Smooth muscle cell (in vitro differentiated cells): Measurements from ENCODE around the gene CYTH1. TPM values are rescaled to one million over a fixed set of nuclear protein-coding genes. Genes with fewer than 3 reads are reported as not detected.

Experiments used
- DNase-seq: peaks from one replicate; lab custom pipeline; 2025; ENCODE audit not compliant: unreplicated experiment; lab: John Stamatoyannopoulos, UW
- H2AFZ ChIP-seq: fragments of 200-600 bp; sonication (generic); 2 replicates; pipeline ENCODE4 v1.6.0; 2016; ENCODE audit warnings: antibody characterized with exemption, low read depth, mild to moderate bottlenecking
- H3F3A ChIP-seq: fragments of 200-600 bp; sonication (generic); 2 replicates; pipeline ENCODE4 v1.6.0; 2017; ENCODE audit warnings: antibody characterized with exemption, low read depth
- H3K27ac ChIP-seq: fragments of 200-600 bp; sonication (generic); 2 replicates; pipeline ENCODE4 v1.5.1; 2016; ENCODE audit warnings: low read depth, mild to moderate bottlenecking
- H3K27me3 ChIP-seq: fragments of 200-600 bp; sonication (generic); 2 replicates; pipeline ENCODE4 v1.6.1; 2016; ENCODE audit warnings: low read depth, mild to moderate bottlenecking
- H3K36me3 ChIP-seq: fragments of 200-600 bp; sonication (generic); 2 replicates; pipeline ENCODE4 v1.5.1; 2016; ENCODE audit warnings: low read depth
- H3K4me1 ChIP-seq: fragments of 200-600 bp; sonication (generic); 2 replicates; pipeline ENCODE4 v1.5.1; 2016; ENCODE audit warnings: low read depth
- H3K4me2 ChIP-seq: fragments of 200-600 bp; sonication (generic); 2 replicates; pipeline ENCODE4 v1.6.0; 2016; ENCODE audit warnings: mild to moderate bottlenecking
- H3K4me3 ChIP-seq: fragments of 200-600 bp; sonication (generic); 2 replicates; pipeline ENCODE4 v1.5.1; 2016; ENCODE audit warnings: mild to moderate bottlenecking
- H3K79me2 ChIP-seq: fragments of 200-600 bp; sonication (generic); 2 replicates; pipeline ENCODE4 v1.6.0; 2016; ENCODE audit warnings: low read depth, mild to moderate bottlenecking
- H3K9ac ChIP-seq: fragments of 200-600 bp; sonication (generic); 2 replicates; pipeline ENCODE4 v1.6.0; 2016; ENCODE audit warnings: low read depth
- H3K9me3 ChIP-seq: fragments of 200-600 bp; sonication (generic); replicated peaks from 2 replicates; pipeline ENCODE4 v1.5.1; 2016; ENCODE audit warnings: low read depth
- H4K20me1 ChIP-seq: fragments of 200-600 bp; sonication (generic); 2 replicates; pipeline ENCODE4 v1.6.0; 2016; ENCODE audit warnings: low read depth
- WGBS: methylation state at CpG from one replicate; pipeline ENCODE4 v1.1.7; 2016; ENCODE audit warnings: low lambda C conversion rate; 5-methylcytosine and 5-hydroxymethylcytosine counted together
- polyA plus RNA-seq: library from polyadenylated mRNA; unstranded; fragments of >200 nt; fragmentation: Nextera tagmentation; extraction: Ambion mirVana; gene quantifications from 2 replicates; pipeline ENCODE4 v1.2.1, GENCODE V29; 2016
- total RNA-seq: library from RNA; depleted of rRNA; stranded (reverse); fragments of >200 nt; gene quantifications from 2 replicates; pipeline ENCODE4 v1.2.3, GENCODE V29; 2014
- TF ChIP-seq, protein P1 (sequence below): fragments of 200-600 bp; sonication (generic); IDR thresholded peaks from 2 replicates; pipeline ENCODE4 v1.5.1; 2017; ENCODE audit warnings: borderline replicate concordance, mild to moderate bottlenecking, antibody characterized with exemption; ENCODE audit not compliant: insufficient read depth, poor library complexity, severe bottlenecking

The CYTH1 gene
- total and polyA plus RNA-seq, 2 experiments from 2014 or later, result 14.1 to 19.3 TPM

DNA sequence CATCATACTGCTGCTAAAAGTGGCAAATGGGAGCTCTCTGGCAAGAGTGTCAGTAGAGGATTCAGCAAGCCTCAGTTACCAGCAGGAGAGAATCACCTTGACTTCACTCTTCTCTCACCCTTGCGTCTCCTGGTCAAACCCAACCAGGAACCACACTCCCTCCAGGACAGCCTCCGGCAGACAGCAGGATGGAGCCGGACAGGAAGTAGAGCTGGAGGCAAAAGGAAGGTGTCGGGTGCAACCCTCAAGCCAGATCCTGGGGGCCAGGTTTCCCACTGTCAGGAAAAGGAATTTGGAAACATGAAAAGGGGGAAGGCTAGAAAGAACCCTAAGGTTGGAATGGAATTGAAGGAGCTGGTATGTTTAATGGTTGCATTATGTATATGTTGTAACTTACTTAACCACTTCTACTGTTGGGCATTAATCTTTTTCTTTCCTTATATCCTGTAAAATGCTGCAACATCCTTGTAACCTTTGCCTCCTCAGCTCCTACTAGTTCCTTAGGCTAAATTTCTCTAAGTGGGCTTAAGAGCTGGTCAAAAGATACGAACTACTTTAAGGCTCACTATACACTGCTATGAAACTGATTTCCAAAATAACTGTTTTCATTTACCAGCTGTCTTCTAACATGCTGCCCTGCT lies 40.3 kb downstream of the CYTH1 start:
- Histone ChIP-seq H3K79me2 (peaks cover 69% of the 10 kb centered on the region), H3K4me1 (peaks cover 5% of the 10 kb centered on the region), H3K36me3 (no peaks in the 10 kb centered on the region), H3K4me2 (no peak overlapping the region), H3K27ac (no peak overlapping the region), H3K27me3 (no peaks in the 10 kb centered on the region), H4K20me1 (peaks cover 58% of the 10 kb centered on the region), H3F3A (no peaks in the 10 kb centered on the region), H3K9ac (no peak overlapping the region), H2AFZ (no peak overlapping the region), H3K9me3 (no peaks in the 10 kb centered on the region), H3K4me3 (no peak overlapping the region)
- TF ChIP-seq, protein P1, sequence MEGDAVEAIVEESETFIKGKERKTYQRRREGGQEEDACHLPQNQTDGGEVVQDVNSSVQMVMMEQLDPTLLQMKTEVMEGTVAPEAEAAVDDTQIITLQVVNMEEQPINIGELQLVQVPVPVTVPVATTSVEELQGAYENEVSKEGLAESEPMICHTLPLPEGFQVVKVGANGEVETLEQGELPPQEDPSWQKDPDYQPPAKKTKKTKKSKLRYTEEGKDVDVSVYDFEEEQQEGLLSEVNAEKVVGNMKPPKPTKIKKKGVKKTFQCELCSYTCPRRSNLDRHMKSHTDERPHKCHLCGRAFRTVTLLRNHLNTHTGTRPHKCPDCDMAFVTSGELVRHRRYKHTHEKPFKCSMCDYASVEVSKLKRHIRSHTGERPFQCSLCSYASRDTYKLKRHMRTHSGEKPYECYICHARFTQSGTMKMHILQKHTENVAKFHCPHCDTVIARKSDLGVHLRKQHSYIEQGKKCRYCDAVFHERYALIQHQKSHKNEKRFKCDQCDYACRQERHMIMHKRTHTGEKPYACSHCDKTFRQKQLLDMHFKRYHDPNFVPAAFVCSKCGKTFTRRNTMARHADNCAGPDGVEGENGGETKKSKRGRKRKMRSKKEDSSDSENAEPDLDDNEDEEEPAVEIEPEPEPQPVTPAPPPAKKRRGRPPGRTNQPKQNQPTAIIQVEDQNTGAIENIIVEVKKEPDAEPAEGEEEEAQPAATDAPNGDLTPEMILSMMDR, result no peak
- WGBS, result 94% methylated on average over 5 of the region's 5 CpGs
- no peak for DNase-seq

DNA sequence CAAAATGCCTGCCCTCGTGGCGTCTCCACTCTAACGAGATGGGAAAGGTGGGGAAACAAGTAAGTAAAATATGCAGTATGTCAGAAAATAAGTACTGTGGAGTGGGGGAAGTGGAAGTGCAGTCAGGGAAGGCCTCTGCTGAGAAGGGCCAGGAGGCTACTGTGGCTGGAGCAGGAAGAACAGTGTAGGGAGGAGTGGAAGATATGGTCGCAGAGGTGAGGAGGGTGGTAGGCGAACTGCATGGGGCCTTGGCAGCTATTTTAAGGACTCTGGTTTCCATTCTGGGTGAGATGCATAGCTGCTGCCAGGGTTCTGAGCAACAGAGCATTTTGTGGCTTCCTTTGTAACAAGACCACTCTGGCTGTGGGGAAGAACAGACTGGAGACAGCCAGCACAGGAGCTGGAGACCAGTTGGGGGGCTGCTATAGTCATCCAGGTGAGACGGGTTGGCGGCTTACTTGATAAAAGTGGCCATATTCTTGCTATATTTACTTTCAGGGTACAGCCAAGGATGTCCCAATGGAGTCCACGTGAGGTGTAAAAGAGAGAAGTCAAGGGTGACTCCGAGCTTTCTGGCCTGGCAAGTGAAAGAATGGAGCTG lies 42.6 kb downstream of the CYTH1 start:
- H3K36me3 ChIP-seq, result no peaks in the 10 kb centered on the region
- no peaks in the 10 kb centered on the region for H3K27me3 ChIP-seq
- 96% methylated on average over 9 of the region's 9 CpGs for WGBS
- H3K79me2 ChIP-seq, result peaks cover 67% of the 10 kb centered on the region
- no peak for DNase-seq
- TF ChIP-seq, protein P1, result no peak
- no peak overlapping the region for H3K9ac ChIP-seq
- no peaks in the 10 kb centered on the region for H3K9me3 ChIP-seq
- H3K4me2 ChIP-seq, result no peak overlapping the region
- H3F3A ChIP-seq, result no peaks in the 10 kb centered on the region
- no peak overlapping the region for H3K27ac ChIP-seq
- H3K4me3 ChIP-seq, result no peak overlapping the region
- H3K4me1 ChIP-seq, result peaks cover 10% of the 10 kb centered on the region
- H4K20me1 ChIP-seq, result peaks cover 60% of the 10 kb centered on the region
- H2AFZ ChIP-seq, result no peak overlapping the region

DNA sequence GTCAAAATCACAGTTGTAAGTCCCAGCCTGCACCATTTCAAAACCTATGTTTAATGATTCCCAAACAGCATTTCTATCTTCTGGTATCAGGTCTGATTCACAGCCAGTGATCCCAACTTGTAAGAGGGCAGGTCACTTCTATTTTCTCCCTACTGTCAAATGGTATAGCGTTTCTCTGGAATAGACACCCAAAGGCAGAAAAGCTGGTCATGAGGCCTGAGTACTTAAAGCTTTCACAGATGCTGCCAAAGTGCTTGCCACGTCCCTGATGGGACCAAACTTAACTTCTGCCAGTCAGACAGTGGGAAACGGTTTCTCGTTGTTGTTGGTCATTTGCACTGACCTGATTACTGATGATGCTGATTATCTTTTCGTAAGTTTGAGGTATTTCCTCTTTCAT lies 43.4 kb downstream of the CYTH1 start:
- Histone ChIP-seq H3K79me2 (peaks cover 67% of the 10 kb centered on the region), H3K4me1 (peaks cover 10% of the 10 kb centered on the region)
- 88% methylated on average over 5 of the region's 5 CpGs for WGBS

More for the DNA sequence above, 43.4 kb downstream of the CYTH1 start:
- no peaks in the 10 kb centered on the region for H3F3A ChIP-seq
- no peak overlapping the region for H3K4me3 ChIP-seq
- H3K9ac ChIP-seq, result no peak overlapping the region
- H3K9me3 ChIP-seq, result no peaks in the 10 kb centered on the region
- H2AFZ ChIP-seq, result no peak overlapping the region
- TF ChIP-seq, protein P1, result no peak
- no peaks in the 10 kb centered on the region for H3K27me3 ChIP-seq
- no peak for DNase-seq
- H3K36me3 ChIP-seq, result no peaks in the 10 kb centered on the region
- no peak overlapping the region for H3K4me2 ChIP-seq
- peaks cover 60% of the 10 kb centered on the region for H4K20me1 ChIP-seq
- no peak overlapping the region for H3K27ac ChIP-seq
